ENCODE data around the gene CYB561.

The CYB561 gene

GRCh38 chr17:63445954-63446752, at the start of gene CYB561:
Gene CYB561, minus strand, starts transcription at chr17:63446306. Its CDS starts 8,759 bp downstream, at chr17:63437547.
- no peak for DNase-seq (ENCODE audit: low read depth)

GRCh38 chr17:63495491-63495890, 49.4 kb upstream of the CYB561 start:
- no peak for DNase-seq (ENCODE audit: low read depth)

- DNase-seq (ENCODE audit: low read depth): no peak
Measured at GRCh38 chr17:63494300-63494928, 48.3 kb upstream of the CYB561 start.

GRCh38 chr17:63493411-63493810, 47.3 kb upstream of the CYB561 start:
- no peak for DNase-seq (ENCODE audit: low read depth)

- DNase-seq (ENCODE audit: low read depth): no peak
Measured at GRCh38 chr17:63492940-63493339, 46.8 kb upstream of the CYB561 start.

GRCh38 chr17:63491977-63492618, 46.0 kb upstream of the CYB561 start:
- DNase-seq (ENCODE audit: low read depth): no peak

GRCh38 chr17:63491413-63491812, 45.3 kb upstream of the CYB561 start:
- no peak for DNase-seq (ENCODE audit: low read depth)

GRCh38 chr17:63490858-63491400, 44.8 kb upstream of the CYB561 start:
- no peak for DNase-seq (ENCODE audit: low read depth)

GRCh38 chr17:63490329-63490728, 44.2 kb upstream of the CYB561 start:
- DNase-seq (ENCODE audit: low read depth): no peak

GRCh38 chr17:63489291-63489690, 43.2 kb upstream of the CYB561 start:
- no peak for DNase-seq (ENCODE audit: low read depth)

GRCh38 chr17:63488851-63489250, 42.7 kb upstream of the CYB561 start:
- no peak for DNase-seq (ENCODE audit: low read depth)

- no peak for DNase-seq (ENCODE audit: low read depth)
Measured at GRCh38 chr17:63487014-63487339, 40.9 kb upstream of the CYB561 start.

- DNase-seq (ENCODE audit: low read depth): no peak
Measured at GRCh38 chr17:63486317-63487013, 40.4 kb upstream of the CYB561 start.

- no peak for DNase-seq (ENCODE audit: low read depth)
Measured at GRCh38 chr17:63483655-63484575, 37.8 kb upstream of the CYB561 start.

- DNase-seq (ENCODE audit: low read depth): no peak
Measured at GRCh38 chr17:63483038-63483437, 36.9 kb upstream of the CYB561 start.

GRCh38 chr17:63482509-63482908, 36.4 kb upstream of the CYB561 start:
- DNase-seq (ENCODE audit: low read depth): no peak

- no peak for DNase-seq (ENCODE audit: low read depth)
Measured at GRCh38 chr17:63481488-63481870, 35.4 kb upstream of the CYB561 start.

GRCh38 chr17:63480826-63481487, 34.9 kb upstream of the CYB561 start:
- DNase-seq (ENCODE audit: low read depth): no peak

- DNase-seq (ENCODE audit: low read depth): no peak
Measured at GRCh38 chr17:63480192-63480784, 34.2 kb upstream of the CYB561 start.

- DNase-seq (ENCODE audit: low read depth): no peak
Measured at GRCh38 chr17:63479495-63480184, 33.5 kb upstream of the CYB561 start.

Measured in stromal cell of bone marrow (primary cell).